Stimulated activated CD4-positive, alpha-beta T cell treated with anti-CD3 and anti-CD28 coated beads, TNF-alpha, amount 100 ng/mL, for 48 hours (primary cell): ENCODE measurements around the gene MGAT4C.
"Not testable (repeated sequence)": the region's sequence is repeated elsewhere in the genome, so short reads cannot be mapped to it uniquely, and the experiment has no call there.

ENCODE experiments used
- DNase-seq, 3 donors: peaks; one replicate each; pipeline ENCODE4 v3.0.0-alpha.2; 2020; ENCODE audit warnings: low read depth in 3 of 3

Gene MGAT4C

GRCh38 chr12:86134561-86134960 lies 121.6 kb downstream of the MGAT4C start:
- DNase-seq: no peak

- not testable (repeated sequence) for DNase-seq
These were observed 129.3 kb downstream of the MGAT4C start for GRCh38 chr12:86126900-86127299.

- DNase-seq: no peak
These were observed 133.2 kb downstream of the MGAT4C start for GRCh38 chr12:86122846-86123468.

GRCh38 chr12:86118161-86118560 lies 138.0 kb downstream of the MGAT4C start:
- no peak for DNase-seq

GRCh38 chr12:86117711-86118110 lies 138.5 kb downstream of the MGAT4C start:
- DNase-seq: no peak

GRCh38 chr12:86104087-86104486 lies 152.1 kb downstream of the MGAT4C start:
- no peak for DNase-seq

GRCh38 chr12:86097161-86097560 lies 159.0 kb downstream of the MGAT4C start:
- no peak for DNase-seq

- DNase-seq: no peak
These were observed 164.5 kb downstream of the MGAT4C start for GRCh38 chr12:86091681-86092080.

- DNase-seq: no peak
These were observed 174.3 kb downstream of the MGAT4C start for GRCh38 chr12:86081843-86082242.

- DNase-seq: not testable (repeated sequence)
These were observed 197.1 kb downstream of the MGAT4C start for GRCh38 chr12:86059052-86059451.

- DNase-seq: no peak
These were observed 198.9 kb downstream of the MGAT4C start for GRCh38 chr12:86057092-86057845.

- no peak for DNase-seq
These were observed 203.3 kb downstream of the MGAT4C start for GRCh38 chr12:86052921-86053320.

GRCh38 chr12:86050010-86050409 lies 206.2 kb downstream of the MGAT4C start:
- no peak for DNase-seq

- DNase-seq: no peak
These were observed 211.8 kb downstream of the MGAT4C start for GRCh38 chr12:86044396-86044795.

GRCh38 chr12:86042062-86042461 lies 214.1 kb downstream of the MGAT4C start:
- no peak for DNase-seq

- DNase-seq: no peak
These were observed 237.8 kb downstream of the MGAT4C start for GRCh38 chr12:86018361-86018760.

GRCh38 chr12:86015026-86015425 lies 241.2 kb downstream of the MGAT4C start:
- DNase-seq: no peak

- DNase-seq: no peak
These were observed 249.5 kb downstream of the MGAT4C start for GRCh38 chr12:86006727-86007126.

GRCh38 chr12:85998074-85998473 lies 258.1 kb downstream of the MGAT4C start:
- DNase-seq: no peak

GRCh38 chr12:85996280-85996679 lies 259.9 kb downstream of the MGAT4C start:
- no peak for DNase-seq

GRCh38 chr12:85993746-85994145 lies 262.4 kb downstream of the MGAT4C start:
- DNase-seq: no peak

- no peak for DNase-seq
These were observed 270.2 kb downstream of the MGAT4C start for GRCh38 chr12:85985996-85986395.

GRCh38 chr12:85983601-85984000 lies 272.6 kb downstream of the MGAT4C start:
- DNase-seq: no peak
